GM18507 (cell line): ENCODE data around the gene RBM47.

Experiments
- DNase-seq: peaks from one replicate; pipeline ENCODE4 v3.0.0; 2011; ENCODE audit warnings: low read depth; ENCODE audit not compliant: insufficient read length; ENCODE audit errors: extremely low spot score
- FAIRE-seq: peaks from 2 replicates; lab custom pipeline; 2011; peaks lifted over from hg19 to GRCh38; lab: Jason Lieb, UNC

The RBM47 gene

DNA sequence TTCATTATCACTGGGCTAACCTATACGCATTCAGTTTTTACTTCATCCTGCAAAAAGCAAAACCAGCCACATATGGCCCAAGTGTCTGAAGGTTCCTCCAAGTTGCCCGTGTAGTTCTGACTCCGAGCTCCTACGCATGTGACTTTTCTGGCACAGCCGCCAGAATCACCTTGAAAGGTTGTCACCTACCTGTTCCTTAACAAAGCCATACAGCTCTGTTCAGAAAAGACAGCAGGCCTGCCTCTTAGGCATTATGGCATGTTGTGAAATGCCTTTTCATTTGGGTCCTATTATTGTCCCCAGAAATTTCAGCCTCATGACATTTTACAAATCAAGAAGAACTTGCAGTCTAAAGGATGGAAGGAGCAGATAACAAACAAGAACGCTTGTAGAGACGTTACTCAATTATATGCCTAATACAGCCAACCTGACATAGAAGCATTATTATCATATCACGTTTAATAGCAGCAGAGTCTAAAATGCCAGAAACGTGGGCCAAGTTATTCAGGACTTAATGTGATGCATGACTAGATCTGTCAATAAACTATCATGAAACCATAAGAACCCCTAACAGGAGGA lies 118.5 kb downstream of the RBM47 start:
- no peak for FAIRE-seq
- DNase-seq, result no peak

DNA sequence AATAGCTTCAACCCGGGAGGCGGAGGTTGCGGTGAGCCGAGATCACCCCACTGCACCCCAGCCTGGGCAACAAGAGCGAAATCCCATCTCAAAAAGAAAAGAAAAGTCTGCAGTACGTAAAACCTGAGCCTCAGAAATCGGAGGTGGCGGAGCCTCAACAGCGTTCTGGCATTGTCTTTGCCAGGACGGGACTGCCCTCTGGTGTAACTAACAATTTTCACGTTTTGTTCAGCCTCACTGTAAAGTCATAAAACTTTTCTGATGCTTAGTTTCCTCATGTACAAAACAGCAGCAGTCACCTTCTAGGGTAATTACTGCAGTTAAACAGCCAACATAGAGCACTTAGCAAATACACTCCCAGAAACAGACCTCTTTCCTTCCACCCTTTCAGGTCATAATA lies 121.7 kb downstream of the RBM47 start:
- no peak for FAIRE-seq
- no peak for DNase-seq

DNA sequence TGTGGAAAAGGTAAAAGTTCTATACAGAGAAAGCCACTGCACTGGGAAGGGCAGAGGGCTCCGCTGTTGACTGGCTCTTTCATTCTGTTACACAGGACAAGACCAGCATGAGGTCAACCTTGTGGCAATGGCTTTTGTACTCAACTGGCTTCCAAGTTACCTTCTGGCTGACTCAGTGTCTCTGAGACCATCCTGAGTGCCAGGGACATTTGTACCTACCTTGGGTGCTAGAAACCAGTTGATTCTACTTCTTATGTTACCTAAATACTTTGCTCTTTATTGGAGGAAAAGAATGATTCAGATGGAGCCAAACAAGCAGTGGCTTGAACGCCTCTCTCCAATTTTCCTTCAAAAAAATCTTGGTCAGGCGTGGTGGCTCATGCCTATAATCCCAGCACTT lies 123.2 kb downstream of the RBM47 start:
- no peak for DNase-seq
- no peak for FAIRE-seq

DNA sequence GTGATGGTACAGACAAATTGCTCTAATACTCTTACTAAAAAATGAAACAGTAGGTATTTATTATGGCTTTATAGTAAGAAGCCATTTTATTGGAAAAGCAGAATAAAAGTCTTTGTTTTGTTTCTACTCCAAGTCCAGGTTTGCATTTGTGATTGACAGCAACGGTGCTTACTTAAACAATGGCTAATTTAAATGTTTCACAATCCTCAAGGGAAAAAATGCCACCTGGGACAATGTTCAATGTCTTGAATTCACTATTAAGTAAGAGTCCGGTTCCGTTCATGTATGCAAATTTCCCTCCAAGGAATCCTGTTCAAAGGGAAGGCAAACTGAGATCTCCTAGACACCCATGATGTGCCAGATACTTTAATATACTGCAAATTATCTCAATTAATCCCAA lies 123.6 kb downstream of the RBM47 start:
- DNase-seq (no peak), FAIRE-seq (no peak)

DNA sequence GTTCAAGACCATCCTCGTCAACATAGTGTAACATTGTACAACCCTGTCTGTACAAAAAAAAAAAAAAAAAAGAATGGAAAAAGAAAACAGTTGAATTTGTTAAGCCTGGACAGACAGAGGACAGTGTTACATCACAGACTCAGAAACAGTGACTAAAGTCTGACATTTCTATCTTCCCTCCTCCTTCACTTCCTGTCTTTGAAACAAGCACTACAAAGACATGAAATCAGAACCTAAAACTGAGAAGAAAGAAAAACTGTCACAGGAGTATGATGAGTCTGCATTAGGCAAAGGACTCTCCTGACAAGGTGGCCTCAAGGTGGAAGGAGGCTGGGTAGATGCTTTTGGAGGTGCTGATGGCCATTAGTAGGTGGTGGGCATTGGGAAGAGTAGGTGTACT lies 126.7 kb downstream of the RBM47 start:
- DNase-seq, result no peak
- no peak for FAIRE-seq

DNA sequence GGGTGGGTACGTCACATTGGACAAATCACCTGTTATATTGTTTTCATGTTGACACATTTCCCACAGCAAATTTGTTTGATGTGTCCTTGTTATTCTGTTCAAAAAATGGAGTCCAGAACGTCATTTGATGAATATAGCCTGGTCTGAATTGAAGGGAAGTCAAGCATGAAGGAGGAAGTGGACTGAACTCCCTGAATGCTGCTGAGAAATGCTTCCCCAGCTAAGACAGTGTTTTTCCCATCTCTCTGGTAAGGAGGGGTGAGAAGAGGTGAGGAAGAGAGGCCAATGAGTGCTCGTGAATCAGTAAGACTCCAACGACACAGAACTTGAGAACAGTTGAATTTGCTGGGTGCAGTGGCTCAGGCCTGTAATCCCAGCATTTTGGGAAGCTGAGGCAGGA lies 127.4 kb downstream of the RBM47 start:
- FAIRE-seq, result no peak

DNA sequence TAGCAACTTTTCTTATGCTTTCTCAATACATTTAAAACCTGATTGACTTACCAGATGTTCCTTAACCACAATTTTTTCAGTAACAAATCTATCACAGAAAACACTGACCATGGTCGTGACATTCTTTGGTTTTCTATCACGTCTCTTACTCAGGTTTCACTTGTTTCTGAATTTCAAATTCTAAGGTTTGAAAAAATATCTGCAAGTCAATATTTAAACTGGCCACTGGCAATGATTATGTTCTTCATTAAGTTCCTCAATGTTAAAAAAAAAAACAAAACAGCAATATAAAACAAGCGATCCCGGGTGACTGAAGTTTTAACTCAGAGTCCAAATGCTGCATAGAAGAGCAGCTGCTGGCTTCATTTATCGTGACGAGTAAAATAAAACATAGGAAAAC lies 128.9 kb downstream of the RBM47 start:
- no peak for FAIRE-seq
- DNase-seq, result no peak

More for the DNA sequence above, 127.4 kb downstream of the RBM47 start:
- DNase-seq, result no peak

DNA sequence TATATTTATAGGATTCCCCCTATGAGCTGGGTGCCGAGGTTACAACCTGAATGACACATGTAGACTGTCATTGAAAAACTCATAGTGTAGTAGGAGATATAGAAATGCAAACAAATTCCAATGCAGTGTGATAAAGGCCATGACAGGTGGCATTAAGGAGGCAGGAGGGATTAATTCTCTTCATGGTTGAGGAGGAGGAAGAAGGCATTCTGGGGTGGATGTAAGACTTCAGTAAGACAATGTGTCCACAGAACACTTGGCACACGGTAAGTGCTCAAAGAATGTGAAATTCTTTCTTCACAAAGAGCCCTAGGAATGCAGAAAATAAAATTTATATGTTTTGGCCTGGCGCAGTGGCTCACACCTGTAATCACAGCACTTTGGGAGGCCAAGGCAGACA lies 136.5 kb downstream of the RBM47 start:
- FAIRE-seq (no peak), DNase-seq (no peak)

DNA sequence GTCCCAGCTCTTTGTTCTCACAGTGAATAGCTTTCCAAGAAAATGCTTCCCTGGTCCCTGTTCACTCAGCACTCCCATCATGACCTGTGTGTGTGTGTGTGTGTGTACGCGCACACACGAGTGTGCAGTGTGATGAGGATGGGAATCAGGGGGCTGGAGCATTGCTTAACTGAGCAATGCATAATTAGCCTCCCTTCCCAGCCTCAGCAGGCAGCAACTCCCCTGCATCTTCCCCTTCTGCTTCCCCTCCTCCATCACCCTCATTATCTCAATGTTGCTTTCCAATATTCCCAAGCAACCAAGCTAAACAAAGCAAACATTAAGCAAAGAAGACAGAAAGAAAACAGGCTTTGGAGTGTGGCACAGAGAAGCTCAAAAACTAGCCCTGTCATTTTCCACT lies 137.0 kb downstream of the RBM47 start:
- no peak for DNase-seq
- no peak for FAIRE-seq

DNA sequence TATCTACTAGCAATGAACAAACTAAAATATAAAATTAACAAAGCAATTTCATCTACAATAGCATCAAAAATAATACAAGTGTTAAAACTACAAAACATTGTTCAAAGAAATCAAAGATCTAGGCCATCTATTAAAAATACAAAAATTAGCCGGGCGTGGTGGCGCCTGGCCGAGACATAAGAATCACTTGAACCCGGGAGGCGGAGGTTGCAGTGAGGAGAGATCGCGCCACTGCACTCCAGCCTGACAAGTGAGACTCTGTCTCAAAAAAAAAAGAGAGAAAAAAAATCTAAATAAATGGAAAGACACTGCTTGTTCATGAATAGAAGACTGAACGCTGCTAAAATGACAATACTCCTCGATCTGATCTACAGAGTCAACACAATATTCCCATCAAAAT lies 139.2 kb downstream of the RBM47 start:
- no peak for FAIRE-seq
- no peak for DNase-seq

DNA sequence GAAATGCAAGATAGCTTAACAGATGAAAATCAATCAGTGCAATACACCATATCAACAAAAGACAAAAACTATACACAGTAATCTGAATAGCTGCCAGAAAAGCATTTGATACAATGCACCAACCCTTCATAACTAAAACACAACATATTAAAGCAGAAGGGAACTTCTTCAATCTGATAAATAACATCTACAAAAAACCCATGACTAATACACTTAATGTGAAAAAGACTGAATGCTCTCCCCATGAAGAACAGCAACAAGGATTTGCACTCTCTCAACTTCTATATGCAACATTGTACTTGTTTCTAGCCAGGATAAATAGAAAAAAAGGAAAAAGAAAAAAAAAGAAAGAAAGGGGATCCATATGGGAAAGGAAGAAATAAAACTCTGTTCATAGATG lies 139.7 kb downstream of the RBM47 start:
- DNase-seq (no peak), FAIRE-seq (no peak)

DNA sequence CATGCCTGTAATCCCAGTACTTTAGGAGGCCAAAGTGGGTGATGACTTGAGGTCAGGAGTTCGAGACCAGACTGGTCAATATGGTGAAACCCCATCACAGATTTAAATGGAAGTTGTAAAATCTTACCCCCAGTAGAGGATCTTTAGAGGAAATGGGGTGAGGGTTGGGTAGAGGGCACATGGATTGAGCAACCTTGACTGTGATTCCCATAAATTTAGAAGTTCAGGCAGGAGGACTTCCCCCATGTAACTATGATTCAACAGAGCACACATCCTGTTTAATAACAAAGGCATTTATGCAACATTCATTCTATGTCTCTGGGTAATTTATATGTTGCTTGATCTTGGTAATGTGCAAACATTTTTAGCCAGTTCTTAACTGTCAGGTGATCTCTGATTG lies 143.1 kb downstream of the RBM47 start:
- DNase-seq (no peak), FAIRE-seq (peak; percentile 12)

DNA sequence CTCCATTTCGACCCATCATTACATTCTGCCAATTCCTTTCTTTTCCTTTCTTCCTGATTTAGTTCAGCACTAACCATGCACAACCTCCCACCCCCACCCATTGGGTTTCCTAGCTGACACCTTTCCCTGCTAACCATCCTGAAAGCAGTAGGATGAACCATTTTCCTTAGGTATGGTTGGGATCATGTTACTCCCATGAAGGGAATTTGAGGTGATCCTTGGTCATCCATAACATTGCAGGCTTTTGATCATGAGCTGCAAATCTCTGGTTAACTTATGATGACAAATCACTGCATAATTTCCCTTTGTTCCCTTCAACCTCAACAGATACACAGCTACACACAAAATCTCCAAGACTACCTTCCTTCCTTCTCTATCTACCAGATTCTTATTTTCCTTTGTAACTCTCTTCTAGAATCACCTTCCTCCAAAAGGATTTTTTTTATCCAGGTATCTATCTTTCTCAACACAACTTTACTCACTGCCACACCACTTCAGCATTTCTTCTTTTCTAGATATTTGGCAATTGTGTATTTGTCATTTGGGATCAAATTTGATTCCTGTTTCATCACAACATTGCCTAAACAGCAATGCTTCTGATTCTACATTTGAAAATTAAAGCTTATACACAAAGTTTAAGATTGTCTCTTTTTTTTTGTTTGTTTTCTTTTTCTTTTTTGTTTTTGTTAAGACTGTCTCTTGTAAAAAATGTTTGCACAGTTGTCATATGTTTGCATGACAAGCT lies 145.1 kb downstream of the RBM47 start:
- FAIRE-seq (no peak), DNase-seq (no peak)

DNA sequence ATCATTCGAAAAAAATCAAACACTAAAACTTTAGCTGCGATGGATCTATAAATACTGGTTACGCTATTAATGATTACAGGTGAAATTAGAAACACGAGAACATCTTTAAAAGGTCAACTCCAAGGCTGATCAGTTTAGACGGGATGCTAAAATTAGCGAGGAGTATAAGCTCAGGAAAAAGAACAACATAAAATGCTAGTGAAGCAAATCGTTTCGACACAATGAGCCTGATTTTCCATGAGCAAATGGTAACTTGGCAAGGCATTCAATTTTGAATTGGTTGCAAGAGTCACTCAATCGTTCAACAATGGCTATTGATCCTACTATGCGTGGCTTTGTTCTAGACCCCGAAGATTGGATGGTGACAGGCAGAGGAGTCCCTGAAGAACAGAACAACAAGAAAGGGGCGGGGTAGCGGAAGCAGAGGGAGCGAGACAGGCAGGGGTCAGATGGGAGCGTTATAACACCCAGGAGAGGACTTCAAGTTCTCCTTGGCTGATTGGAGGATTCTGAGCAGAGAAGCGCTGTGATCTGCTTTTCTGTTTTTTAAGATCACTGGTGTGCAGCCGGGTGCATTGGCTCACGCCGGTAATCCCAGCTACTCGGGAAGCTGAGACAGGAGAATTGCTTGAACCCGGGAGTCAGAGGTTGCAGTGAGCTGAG lies 146.5 kb downstream of the RBM47 start:
- FAIRE-seq (no peak), DNase-seq (no peak)

DNA sequence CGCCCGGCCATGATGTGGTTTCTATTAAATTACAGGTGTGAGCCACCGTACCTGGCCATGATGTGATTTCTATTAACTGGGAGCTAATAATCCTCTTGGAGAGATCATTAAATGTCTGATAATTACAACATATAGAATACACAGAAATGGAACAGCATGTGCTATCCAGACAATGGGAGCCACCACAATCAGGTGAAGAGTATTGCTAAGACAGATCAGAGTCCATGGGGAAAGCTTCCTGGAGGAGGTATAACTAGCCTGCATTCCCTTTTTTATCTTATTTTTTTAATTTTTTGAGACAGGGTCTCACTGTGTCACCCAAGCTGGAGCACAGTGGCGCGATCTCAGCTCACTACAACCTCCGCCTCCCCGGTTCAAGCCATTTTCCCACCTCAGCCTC lies 147.7 kb downstream of the RBM47 start:
- no peak for DNase-seq
- no peak for FAIRE-seq

DNA sequence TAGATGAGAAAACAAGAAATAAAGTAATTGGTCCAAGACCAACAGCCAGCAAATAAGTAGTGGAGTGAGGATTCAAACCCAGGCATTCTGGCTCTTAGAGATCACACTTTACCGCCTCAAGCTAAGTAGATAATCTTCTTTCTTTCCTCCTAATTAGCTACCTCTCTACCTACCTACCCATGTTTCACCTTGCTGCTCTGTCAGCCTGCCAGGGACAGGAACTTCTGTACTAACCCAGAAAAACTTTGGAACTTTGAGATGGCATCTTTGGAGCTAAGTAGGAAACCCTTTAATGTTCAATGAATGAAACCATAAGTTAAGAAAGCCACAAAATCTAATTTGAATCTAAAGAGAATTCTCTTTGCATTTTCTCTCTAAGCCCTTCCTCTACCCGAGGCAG lies 149.4 kb downstream of the RBM47 start:
- no peak for DNase-seq
- FAIRE-seq, result no peak

DNA sequence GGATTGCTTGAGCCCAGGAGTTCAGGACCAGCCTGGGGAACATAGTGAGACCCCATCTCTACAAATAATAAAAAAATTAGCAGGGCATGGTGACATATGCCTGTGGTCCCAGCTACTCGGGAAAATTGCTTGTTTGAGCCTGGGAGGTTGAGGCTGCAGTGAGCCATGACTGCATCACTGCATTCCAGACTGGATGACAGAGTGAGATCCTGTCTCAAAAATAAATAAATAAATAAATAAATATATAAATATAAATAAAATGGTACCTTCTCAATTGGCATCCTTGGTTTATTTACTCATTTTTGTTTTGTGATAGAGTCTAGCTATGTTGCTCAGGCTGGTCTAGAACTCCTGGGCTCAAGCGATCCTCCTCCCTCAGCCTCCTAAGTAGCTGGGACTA lies 150.3 kb downstream of the RBM47 start:
- FAIRE-seq (peak; percentile 49), DNase-seq (no peak)

DNA sequence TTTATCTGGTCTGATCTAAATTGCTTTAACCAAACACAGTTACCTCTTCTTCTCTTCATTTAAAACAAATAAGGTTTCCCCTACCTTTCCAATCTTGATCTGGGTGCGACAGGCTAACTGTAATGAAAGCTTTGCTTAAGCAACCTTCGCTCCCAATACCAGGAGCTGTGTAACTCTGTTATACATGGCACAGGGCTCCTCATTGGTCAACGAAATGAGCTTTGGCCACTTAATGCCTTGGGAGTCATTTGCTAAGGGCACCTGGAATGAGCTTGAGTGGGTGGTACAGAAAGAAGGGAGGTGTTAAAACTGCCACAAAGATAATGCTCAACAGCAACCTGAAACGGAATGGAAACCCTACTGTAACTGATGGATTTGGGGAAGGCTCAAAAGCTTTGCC lies 154.1 kb downstream of the RBM47 start:
- DNase-seq, result no peak
- no peak for FAIRE-seq

DNA sequence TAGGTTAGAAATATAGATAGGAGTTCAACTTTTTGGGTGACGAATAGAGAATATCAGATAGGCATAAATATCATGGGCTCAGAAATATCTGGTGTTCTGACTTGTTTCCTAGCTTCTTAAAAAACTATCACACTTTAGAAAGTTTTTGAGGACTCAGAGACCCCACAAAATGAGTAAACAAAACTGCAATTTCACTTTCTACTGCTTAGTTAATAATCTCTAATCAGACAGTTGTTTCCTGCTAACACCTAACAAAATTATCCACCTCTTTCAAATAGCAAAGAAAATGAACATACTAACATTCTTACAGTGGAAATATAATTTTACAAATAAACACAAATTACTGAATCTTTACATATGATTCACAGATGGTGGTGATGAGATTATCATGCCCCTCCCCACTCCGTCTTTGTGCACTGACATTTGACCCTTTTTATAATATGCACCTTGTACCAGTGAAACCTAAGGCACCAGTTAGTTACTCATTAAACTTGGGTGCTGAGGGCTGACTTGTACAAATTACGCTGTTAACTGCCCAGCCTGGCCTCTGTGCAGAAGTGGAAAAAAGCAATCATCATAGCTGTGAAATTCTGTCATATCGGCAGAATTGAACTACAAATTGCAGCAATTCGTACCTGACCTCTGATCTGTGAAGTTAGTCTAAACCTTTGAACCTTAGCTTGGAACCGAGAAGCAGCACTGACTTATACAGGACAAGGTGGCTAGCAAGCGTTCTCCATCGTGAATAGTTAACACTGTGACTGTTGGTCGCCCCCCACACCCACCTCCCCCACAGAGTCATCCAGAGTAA lies 155.9 kb downstream of the RBM47 start:
- DNase-seq (no peak), FAIRE-seq (peak; percentile 82)

DNA sequence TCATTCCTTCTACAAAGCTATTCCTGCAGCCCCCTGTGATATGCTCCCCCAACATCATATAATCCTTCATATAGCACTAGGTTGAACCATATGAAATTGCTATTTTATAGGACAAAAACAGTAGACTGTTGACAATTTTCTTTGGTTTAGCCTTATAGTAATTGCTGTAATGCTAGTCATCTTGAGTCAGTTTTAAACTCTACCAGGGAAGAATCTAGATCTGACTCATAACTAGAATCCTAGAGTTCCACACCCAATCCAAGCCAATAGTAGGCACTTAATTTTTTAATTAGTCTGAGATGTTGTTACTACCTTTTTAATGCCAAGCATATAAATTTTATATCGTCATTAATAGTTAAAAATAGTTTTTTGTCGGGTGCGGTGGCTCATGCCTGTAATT lies 157.7 kb downstream of the RBM47 start:
- DNase-seq, result no peak
- FAIRE-seq, result no peak
